HepG2 (cell line): ENCODE data around the gene C16orf95. TPM values are rescaled to one million over a fixed set of nuclear protein-coding genes. Genes with fewer than 3 reads are reported as not detected.

ENCODE experiments used
- ATM ChIP-seq: fragments of 450-650 bp; IDR thresholded peaks from 2 replicates; pipeline ENCODE4 v1.7.1; 2017; ENCODE audit warnings: mild to moderate bottlenecking, borderline replicate concordance
- CBX1 ChIP-seq: IDR thresholded peaks from one replicate; pipeline ENCODE4 v1.6.1; 2016; ENCODE audit warnings: antibody characterized with exemption, low read depth
- FIP1L1 ChIP-seq: fragments of 200-400 bp; formaldehyde crosslinking; IDR thresholded peaks from 2 replicates; pipeline ENCODE4 v1.6.1; 2018; ENCODE audit warnings: low read depth, mild to moderate bottlenecking, low read length, moderate library complexity, borderline replicate concordance; ENCODE audit not compliant: insufficient read depth
- GPBP1L1 ChIP-seq: sonication (generic); formaldehyde crosslinking; IDR thresholded peaks from 2 replicates; pipeline ENCODE4 v1.5.0; 2020; ENCODE audit warnings: mild to moderate bottlenecking, missing genetic modification reagents
- HIC2 ChIP-seq: sonication (generic); formaldehyde crosslinking; IDR thresholded peaks from 2 replicates; pipeline ENCODE4 v1.9.0; 2022; ENCODE audit warnings: low read depth, missing genetic modification reagents
- HNRNPL ChIP-seq: fragments of 200-400 bp; formaldehyde crosslinking; IDR thresholded peaks from 2 replicates; pipeline ENCODE4 v1.6.1; 2017; ENCODE audit warnings: mild to moderate bottlenecking, low read depth, low read length
- HNRNPUL1 ChIP-seq: fragments of 200-400 bp; formaldehyde crosslinking; IDR thresholded peaks from 2 replicates; pipeline ENCODE4 v1.6.1; 2017; ENCODE audit warnings: low read depth, mild to moderate bottlenecking, low read length, moderate library complexity
- NR3C1 ChIP-seq: sonication (generic); formaldehyde crosslinking; IDR thresholded peaks from 2 replicates; pipeline ENCODE4 v1.4.0; 2020; ENCODE audit warnings: missing genetic modification reagents
- PHF21A ChIP-seq: sonication (generic); formaldehyde crosslinking; IDR thresholded peaks from 2 replicates; pipeline ENCODE4 v1.5.0; 2020; ENCODE audit warnings: mild to moderate bottlenecking, missing genetic modification reagents
- SMAD1 ChIP-seq: sonication (generic); formaldehyde crosslinking; IDR thresholded peaks from 2 replicates; pipeline ENCODE4 v1.4.0; 2020; ENCODE audit warnings: missing genetic modification reagents, low read depth, mild to moderate bottlenecking, borderline replicate concordance
- ZC3H4 ChIP-seq: sonication (generic); formaldehyde crosslinking; IDR thresholded peaks from 2 replicates; pipeline ENCODE4 v1.4.0; 2020; ENCODE audit warnings: missing genetic modification reagents, borderline replicate concordance
- ZNF263 ChIP-seq: sonication (generic); formaldehyde crosslinking; IDR thresholded peaks from 2 replicates; pipeline ENCODE4 v1.4.0; 2020; ENCODE audit warnings: missing genetic modification reagents
- ZNF724P ChIP-seq: sonication (generic); formaldehyde crosslinking; IDR thresholded peaks from 2 replicates; pipeline ENCODE4 v1.8.0; 2022; ENCODE audit warnings: missing genetic modification reagents, borderline replicate concordance
- ZNF792 ChIP-seq: IDR thresholded peaks from 2 replicates; pipeline ENCODE4 v1.6.1; 2016
- ZNF816 ChIP-seq: sonication (generic); formaldehyde crosslinking; IDR thresholded peaks from 2 replicates; pipeline ENCODE4 v1.8.0; 2022; ENCODE audit warnings: missing genetic modification reagents, mild to moderate bottlenecking, borderline replicate concordance
- ZSCAN29 ChIP-seq: sonication (generic); formaldehyde crosslinking; conservative IDR thresholded peaks from 2 replicates; pipeline ENCODE4 v1.4.0; 2020; ENCODE audit warnings: mild to moderate bottlenecking, missing genetic modification reagents
- polyA plus RNA-seq, 8 experiments: library from polyadenylated mRNA; depleted of rRNA in 3 of 8; stranded (reverse) in 7 of 8; unstranded in 1 of 8; fragments of >200 nt; fragmentation: Illumina TruSeq in 4 of 8; extraction: Trizol in 4 of 8; gene quantifications; 2 replicates each; pipeline versions ENCODE4 v1.2.1 to v1.2.3, GENCODE V29; 2011 to 2016; ENCODE audit warnings: low read depth in 4 of 8, missing spikeins in 1 of 8, mixed read lengths in 1 of 8; ENCODE audit not compliant: insufficient read depth in 1 of 8
- total RNA-seq, 5 experiments: library from RNA; depleted of rRNA; stranded (reverse); fragments of >200 nt; fragmentation: Illumina TruSeq; extraction: Trizol; gene quantifications; 2 replicates each; pipeline ENCODE4 v1.2.3, GENCODE V29; 2016; ENCODE audit warnings: low read depth in 1 of 5
- TF ChIP-seq, protein P1 (sequence below): IDR thresholded peaks from 2 replicates; pipeline ENCODE4 v1.6.1; 2016
- TF ChIP-seq, protein P2 (sequence below): conservative IDR thresholded peaks from 2 replicates; pipeline ENCODE4 v1.6.1; 2018; ENCODE audit warnings: missing genetic modification reagents
- TF ChIP-seq, protein P3 (sequence below): sonication (generic); formaldehyde crosslinking; IDR thresholded peaks from 2 replicates; pipeline ENCODE4 v1.8.0; 2022; ENCODE audit warnings: missing genetic modification reagents, mild to moderate bottlenecking, borderline replicate concordance

The C16orf95 gene
- total and polyA plus RNA-seq, 2 of the 13 experiments (the other 11 are each of a cell fraction or from before 2014, with no cell fraction given): 2.8 to 8.6 TPM

- TF ChIP-seq HIC2 (no peak), PHF21A (CRISPR knock-in tag) (0 out of 2 replicates have a peak, but pooled peaks have one; percentile 1), HNRNPL (no peak), ZNF263 (CRISPR knock-in tag) (peak; percentile 76), HNRNPUL1 (no peak), NR3C1 (CRISPR knock-in tag) (no peak), SMAD1 (no peak), GPBP1L1 (CRISPR knock-in tag) (no peak), ZNF724P (CRISPR knock-in tag) (0 out of 2 replicates have a peak, but pooled peaks have one; percentile 50), ZNF792 (no peak), ZNF816 (CRISPR knock-in tag) (no peak), ZC3H4 (CRISPR knock-in tag) (peak; percentile 95), ATM (no peak), FIP1L1 (no peak), CBX1 (no peak), ZSCAN29 (CRISPR knock-in tag) (no peak)
- TF ChIP-seq, protein P1, sequence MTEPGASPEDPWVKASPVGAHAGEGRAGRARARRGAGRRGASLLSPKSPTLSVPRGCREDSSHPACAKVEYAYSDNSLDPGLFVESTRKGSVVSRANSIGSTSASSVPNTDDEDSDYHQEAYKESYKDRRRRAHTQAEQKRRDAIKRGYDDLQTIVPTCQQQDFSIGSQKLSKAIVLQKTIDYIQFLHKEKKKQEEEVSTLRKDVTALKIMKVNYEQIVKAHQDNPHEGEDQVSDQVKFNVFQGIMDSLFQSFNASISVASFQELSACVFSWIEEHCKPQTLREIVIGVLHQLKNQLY (CRISPR knock-in tag): no peak
- TF ChIP-seq, protein P2, sequence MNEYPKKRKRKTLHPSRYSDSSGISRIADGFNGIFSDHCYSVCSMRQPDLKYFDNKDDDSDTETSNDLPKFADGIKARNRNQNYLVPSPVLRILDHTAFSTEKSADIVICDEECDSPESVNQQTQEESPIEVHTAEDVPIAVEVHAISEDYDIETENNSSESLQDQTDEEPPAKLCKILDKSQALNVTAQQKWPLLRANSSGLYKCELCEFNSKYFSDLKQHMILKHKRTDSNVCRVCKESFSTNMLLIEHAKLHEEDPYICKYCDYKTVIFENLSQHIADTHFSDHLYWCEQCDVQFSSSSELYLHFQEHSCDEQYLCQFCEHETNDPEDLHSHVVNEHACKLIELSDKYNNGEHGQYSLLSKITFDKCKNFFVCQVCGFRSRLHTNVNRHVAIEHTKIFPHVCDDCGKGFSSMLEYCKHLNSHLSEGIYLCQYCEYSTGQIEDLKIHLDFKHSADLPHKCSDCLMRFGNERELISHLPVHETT (CRISPR knock-in tag): no peak
- TF ChIP-seq, protein P3, sequence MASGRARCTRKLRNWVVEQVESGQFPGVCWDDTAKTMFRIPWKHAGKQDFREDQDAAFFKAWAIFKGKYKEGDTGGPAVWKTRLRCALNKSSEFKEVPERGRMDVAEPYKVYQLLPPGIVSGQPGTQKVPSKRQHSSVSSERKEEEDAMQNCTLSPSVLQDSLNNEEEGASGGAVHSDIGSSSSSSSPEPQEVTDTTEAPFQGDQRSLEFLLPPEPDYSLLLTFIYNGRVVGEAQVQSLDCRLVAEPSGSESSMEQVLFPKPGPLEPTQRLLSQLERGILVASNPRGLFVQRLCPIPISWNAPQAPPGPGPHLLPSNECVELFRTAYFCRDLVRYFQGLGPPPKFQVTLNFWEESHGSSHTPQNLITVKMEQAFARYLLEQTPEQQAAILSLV (CRISPR knock-in tag): no peak
Measured at GRCh38 chr16:87317750-87318644, 805 bp upstream of the C16orf95 start (continued).
